Stimulated activated CD8-positive, alpha-beta memory T cell treated with anti-CD3 and anti-CD28 coated beads, Interleukin-7, amount 100 ng/mL, for 1 hour (primary cell): ENCODE results near the gene ATG2B.

Experiments used
- DNase-seq, 2 donors: peaks; one replicate each; pipeline ENCODE4 v3.0.0-alpha.2; 2020; ENCODE audit warnings: low read depth in 2 of 2

The ATG2B gene

DNA sequence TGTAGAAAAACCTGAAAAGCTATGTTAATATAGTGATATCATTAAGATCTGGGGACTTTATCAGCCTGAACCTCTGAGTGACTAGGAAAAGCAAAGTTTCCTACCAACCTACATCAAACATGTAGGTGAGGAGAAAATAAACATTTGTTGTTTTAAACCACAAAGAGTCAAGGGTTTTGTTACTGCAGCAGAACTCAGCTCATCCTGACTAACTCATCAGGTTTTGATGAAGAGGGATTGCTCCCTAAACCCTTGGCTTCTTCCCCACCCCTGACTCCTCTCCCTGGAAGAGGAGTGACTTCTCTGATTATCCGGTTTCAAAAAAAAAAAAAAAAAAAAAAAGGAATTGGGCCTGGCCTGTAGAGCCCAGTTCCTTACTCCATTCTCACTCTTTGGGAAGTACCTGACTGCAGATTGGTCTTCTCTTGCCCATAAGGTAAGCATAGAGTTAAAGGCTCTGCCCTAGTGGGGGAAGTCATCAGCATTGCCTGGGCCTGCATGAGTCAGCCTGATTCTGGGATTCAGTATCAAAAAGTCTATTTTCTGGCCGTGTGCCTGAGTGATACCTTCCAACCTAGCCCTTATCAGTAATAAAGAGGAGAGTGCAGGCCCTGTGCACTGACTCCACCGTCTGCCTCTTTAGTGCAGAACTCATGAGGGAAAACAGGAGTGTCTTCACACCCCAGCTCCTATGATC is 90.2 kb downstream of the ATG2B start:
- DNase-seq, result no peak

- DNase-seq, result no peak
These were observed 91.7 kb downstream of the ATG2B start for GRCh38 chr14:96271421-96271762.

GRCh38 chr14:96270565-96271420 is 92.3 kb downstream of the ATG2B start:
- no peak for DNase-seq

DNA sequence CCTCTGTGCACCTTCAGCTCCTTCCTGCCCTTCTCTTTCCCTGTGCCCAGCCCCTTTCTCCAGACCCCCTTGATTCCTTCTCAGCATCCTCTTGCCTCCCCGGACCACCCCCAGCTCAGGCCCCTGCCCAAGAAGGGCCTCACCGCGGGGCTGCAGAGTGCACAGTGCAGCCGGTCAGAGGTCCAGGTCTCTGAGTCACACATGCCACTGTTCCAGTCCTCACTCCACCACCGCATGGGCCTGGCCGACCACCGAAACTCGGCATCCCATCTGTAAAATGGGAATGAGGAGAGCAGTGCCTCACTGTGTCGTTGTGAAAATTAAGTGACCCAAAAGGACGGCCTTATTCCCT is 93.8 kb downstream of the ATG2B start:
- DNase-seq, result no peak

- DNase-seq, result no peak
These were observed 94.4 kb downstream of the ATG2B start for GRCh38 chr14:96268431-96269358.

- no peak for DNase-seq
These were observed 95.2 kb downstream of the ATG2B start for GRCh38 chr14:96267916-96268315.

- no peak for DNase-seq
These were observed 95.8 kb downstream of the ATG2B start for GRCh38 chr14:96267336-96267735.

- DNase-seq, result no peak
These were observed 97.6 kb downstream of the ATG2B start for GRCh38 chr14:96265383-96266095.

DNA sequence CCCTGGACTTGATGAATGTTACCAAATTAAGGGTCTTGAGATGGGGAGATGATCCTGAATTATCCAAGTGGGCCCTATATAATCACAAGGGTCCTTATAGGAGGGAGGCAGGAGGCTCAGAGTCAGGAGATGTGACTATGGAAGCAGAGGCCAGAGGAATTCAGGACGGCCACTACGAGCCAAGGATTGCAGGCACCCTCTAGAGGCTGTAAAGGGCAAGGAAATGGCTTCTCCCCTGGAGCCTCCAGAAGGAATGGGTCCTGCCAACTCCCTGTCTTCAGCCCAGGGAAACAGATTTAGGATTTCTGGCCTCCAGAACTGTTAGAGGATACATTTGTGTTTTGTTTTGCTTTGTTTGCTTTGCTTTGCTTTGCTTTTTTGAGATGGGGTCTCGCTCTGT is 98.3 kb downstream of the ATG2B start:
- DNase-seq, result no peak

- no peak for DNase-seq
These were observed 99.0 kb downstream of the ATG2B start for GRCh38 chr14:96264200-96264553.

DNA sequence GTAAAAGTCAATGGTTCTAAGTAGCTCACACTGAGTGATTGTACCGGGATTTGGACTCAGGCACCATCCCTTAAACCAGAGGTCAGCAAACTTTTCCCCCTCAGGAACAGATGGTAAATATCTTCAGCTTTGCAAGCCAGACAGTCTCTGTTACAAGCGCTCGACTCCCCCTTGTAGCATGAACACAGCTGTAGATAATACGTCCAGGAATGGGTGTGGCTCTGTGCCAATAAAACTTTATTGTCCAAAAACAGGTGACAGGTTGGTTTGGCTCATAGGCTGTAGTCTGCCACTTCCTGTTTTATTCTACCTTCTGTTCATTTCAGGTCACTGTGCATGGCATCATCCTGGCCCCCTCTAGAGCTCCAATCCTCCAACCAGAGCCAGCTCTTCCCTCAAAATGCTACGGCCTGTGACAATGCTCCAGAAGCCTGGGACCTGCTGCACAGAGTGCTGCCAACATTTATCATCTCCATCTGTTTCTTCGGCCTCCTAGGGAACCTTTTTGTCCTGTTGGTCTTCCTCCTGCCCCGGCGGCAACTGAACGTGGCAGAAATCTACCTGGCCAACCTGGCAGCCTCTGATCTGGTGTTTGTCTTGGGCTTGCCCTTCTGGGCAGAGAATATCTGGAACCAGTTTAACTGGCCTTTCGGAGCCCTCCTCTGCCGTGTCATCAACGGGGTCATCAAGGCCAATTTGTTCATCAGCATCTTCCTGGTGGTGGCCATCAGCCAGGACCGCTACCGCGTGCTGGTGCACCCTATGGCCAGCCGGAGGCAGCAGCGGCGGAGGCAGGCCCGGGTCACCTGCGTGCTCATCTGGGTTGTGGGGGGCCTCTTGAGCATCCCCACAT is 99.6 kb downstream of the ATG2B start:
- DNase-seq, result no peak

- no peak for DNase-seq
These were observed 101.1 kb downstream of the ATG2B start for GRCh38 chr14:96261772-96262655.

DNA sequence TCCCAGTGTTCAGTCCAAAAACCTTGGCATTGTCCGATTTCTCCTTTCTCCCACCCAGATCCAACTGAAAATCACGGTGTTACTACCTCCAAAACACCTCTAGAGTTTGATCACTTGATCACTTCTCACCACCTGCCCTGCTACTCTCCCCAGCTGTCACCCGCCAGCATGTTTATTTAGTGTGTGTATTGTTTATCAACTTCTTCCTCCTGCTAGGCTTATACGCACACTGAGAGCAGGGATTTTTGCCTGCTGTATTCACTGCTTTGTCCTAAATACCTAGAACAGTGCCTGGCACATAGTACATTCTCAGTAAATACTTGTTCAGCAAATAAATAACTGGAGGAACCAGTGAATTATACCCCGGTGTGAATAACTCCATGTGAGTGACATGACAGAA is 102.1 kb downstream of the ATG2B start:
- no peak for DNase-seq

DNA sequence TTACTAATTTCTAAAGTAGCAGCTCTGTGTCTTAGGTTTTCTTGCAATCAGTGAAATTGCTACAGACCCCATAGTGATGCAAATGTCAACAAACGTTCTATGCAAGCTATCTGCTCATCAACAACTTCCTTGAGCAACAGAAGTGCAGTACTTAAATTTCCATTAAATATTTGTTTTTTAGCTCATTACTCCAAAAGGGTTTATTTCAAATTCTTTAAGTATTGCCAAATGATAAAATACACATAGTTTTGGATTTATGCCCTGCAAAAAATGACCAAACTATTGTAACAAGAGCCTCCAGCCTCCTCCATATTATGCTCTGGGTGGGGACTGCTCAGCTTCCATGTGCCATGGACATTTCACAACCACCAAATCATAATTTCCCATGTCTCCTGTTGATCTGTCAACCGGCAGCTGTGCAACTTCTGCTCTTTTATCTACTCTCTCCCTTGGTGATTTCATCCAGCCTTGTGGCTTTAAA is 102.8 kb downstream of the ATG2B start:
- DNase-seq, result no peak

- no peak for DNase-seq
These were observed 105.2 kb downstream of the ATG2B start for GRCh38 chr14:96257900-96258299.

DNA sequence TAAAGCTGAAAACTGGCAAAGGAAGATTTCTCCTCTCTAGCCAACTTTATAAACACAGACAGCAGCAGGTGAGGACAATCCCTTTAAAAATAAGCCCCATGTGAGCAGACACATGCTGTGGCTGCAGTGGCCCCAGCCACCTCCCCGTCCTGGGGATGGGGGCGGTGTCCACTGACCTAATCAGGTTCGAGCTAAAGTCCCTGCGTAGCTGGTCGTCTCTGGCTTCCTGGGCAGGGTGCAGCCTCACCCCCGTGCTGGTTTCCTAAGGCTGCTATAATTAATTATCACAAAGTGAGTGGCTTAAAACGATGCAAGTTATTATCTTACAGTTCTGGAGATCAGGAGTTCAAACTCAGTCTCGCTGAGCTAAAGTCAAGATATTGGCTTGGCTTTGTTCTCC is 106.1 kb downstream of the ATG2B start:
- DNase-seq, result no peak

- DNase-seq, result no peak
These were observed 106.7 kb downstream of the ATG2B start for GRCh38 chr14:96256407-96256806.

- no peak for DNase-seq
These were observed 107.4 kb downstream of the ATG2B start, which contains the start of gene BDKRB1 for GRCh38 chr14:96255501-96256366. Gene BDKRB1, plus strand, starts transcription at chr14:96256210. Its CDS starts 7,473 bp downstream, at chr14:96263683.

- DNase-seq, result no peak
These were observed 108.5 kb downstream of the ATG2B start for GRCh38 chr14:96254687-96255086.
